HepG2 (cell line): ENCODE results near the gene CREG1.

Experiments used
- NFIC ChIP-seq: IDR thresholded peaks from 2 replicates; pipeline ENCODE4 v1.6.1; 2012; ENCODE audit warnings: mild to moderate bottlenecking, low read length, inconsistent platforms
- USF2 ChIP-seq, 2 experiments: sonication (generic) in 1 of 2; formaldehyde crosslinking in 1 of 2; IDR thresholded peaks; 2 replicates each; pipeline versions ENCODE4 v1.5.1 to v1.6.1; 2011 to 2020; ENCODE audit warnings: borderline replicate concordance in 1 of 2, low read depth in 1 of 2, low read length in 1 of 2, mild to moderate bottlenecking in 1 of 2, missing genetic modification reagents in 1 of 2, moderate library complexity in 1 of 2

DNA sequence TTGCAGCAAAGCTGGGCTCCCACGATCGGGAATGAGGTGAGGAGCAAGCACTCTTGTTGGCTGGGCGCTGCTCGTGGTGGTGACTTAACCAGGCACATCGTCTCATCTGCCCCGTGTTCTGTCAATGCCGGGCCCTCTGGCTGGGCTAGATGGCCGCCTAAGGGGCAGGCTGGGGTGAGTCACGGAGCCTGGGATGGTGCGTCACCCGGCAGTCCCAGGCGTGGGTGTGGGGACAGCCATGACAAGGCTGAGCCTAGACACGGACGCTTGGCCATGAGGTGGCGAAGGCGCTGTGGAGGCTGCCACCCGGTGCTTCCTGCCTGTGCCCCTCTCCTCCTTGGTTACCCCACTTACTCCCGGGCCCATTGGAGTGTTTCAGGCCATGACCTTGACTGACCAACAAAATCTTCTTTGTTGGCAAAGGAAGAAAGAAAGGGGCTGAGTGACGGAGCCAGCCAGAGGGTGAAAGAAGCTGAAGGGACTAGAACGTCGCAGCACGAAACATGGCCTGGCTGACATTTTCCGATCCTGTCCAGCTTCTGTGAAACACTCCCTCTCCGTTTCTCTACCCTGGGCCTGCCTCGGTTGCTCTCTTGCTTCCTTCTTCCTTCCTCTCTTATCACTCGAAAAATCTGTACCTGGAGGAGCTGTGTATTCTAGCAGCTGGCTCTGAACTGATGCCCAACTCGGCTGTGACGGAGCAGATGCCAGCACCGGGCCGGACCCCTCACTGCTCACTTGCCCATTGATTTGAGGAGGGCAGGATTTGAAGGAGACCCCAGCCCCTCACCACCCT, 35.8 kb downstream of the CREG1 start:
- TF ChIP-seq NFIC, result no peak
- TF ChIP-seq USF2 (IDR thresholded peaks at IDR 0.05; ENCODE audit: low read depth, low read length), result no peak
- no peak for TF ChIP-seq USF2 (CRISPR knock-in tag; IDR thresholded peaks at IDR 0.05; ENCODE audit: borderline replicate concordance)
